ENCODE data around the gene PRSS21.

The PRSS21 gene

DNA sequence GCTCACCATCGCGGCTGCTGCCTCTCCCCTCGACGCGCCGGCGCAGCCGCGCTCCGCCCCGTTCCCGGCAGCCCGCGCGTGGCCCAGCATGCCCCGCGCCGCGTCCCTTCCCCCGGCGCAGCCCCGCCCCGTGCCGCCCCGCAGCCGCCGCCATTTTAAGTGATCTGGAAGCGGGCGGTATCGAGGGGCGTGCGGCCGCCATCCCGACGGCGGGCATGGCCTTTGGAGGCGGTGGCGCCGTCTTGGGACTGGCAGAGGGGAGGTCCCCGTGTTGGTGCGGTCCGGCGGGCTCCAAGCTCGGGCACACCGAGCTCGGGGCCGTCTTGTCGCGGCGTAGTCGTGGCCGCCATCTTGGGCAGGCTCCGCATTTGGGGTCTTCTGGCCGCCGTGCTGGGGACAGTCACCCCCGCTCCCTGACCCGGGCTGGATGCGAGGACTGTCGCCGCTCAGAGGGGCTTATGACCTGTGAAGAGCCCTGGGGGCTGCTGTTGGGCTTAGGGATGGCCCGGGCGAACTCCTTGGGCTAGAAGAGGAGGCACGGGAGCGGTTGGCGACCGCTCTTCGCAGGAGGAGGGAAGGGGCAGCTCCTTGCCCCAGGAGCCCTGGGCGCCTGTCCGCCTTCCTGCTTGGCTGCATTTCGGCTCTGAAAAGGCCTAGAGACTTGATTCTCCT is 39.7 kb upstream of the PRSS21 start, which contains the start of gene ELOB:
ELOB (minus strand) TSS at position 50 of the 672 bp plus-strand sequence; CDS start at position 9, 41 bp downstream.
- TF ChIP-seq, protein P1, sequence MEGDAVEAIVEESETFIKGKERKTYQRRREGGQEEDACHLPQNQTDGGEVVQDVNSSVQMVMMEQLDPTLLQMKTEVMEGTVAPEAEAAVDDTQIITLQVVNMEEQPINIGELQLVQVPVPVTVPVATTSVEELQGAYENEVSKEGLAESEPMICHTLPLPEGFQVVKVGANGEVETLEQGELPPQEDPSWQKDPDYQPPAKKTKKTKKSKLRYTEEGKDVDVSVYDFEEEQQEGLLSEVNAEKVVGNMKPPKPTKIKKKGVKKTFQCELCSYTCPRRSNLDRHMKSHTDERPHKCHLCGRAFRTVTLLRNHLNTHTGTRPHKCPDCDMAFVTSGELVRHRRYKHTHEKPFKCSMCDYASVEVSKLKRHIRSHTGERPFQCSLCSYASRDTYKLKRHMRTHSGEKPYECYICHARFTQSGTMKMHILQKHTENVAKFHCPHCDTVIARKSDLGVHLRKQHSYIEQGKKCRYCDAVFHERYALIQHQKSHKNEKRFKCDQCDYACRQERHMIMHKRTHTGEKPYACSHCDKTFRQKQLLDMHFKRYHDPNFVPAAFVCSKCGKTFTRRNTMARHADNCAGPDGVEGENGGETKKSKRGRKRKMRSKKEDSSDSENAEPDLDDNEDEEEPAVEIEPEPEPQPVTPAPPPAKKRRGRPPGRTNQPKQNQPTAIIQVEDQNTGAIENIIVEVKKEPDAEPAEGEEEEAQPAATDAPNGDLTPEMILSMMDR (IDR thresholded peaks at IDR 0.05; ENCODE audit: low read depth, low read length) = no peak
- peak; percentile 44 for DNase-seq (ENCODE audit: extremely low read depth, low read depth)

DNA sequence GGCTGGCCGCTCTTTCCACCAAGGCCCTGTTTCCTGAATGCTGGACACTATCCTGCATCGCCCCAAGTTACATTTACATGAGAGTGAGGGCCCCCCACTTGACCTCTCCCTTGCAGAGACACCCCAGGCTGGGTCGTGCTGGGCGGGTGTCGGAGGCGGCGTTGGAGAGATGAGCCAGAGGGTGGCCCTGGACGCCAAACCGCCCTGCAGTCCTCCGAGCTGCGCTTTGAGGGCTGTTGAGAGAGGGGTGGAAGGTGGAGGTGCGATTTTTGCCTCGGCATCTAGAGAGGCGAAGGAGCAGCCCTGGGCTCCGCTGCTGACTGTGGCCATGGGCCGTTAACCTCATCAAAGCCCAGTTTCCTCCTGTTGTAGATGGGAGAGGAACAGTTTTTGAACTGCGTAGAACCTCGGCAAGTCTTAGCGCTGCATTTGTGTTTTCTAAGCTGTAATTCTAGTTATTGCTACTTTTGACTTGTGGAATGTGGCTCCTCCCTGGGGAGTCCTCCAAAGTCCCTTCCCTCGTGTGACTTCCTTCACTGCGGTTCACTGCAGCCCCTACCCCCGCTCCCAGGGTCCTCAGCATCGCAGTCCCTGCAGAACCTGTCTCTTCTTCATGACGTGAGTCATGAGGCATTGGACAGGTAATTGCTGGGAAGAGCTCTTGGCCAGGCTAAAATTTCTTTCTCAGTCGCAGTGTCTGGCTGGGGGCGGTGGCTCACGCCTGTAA is 39.0 kb upstream of the PRSS21 start:
- TF ChIP-seq, protein P1 (IDR thresholded peaks at IDR 0.05; ENCODE audit: low read depth, low read length) = no peak
- DNase-seq (ENCODE audit: extremely low read depth, low read depth) = no peak

DNA sequence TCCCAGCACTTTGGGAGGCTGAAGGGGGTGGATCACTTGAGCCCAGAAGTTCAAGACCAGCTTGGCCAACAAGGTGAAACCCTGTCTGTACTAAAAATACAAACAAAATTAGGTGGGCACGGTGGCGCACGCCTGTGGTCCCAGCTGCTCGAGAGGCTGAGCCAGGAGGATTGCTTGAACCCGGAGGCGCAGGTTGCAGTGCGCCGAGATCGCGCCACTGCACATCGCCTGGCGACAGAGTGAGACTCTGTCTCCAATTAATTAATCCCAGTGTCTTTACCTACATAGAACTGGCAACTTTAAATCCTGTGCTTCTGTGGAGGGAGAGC is 38.4 kb upstream of the PRSS21 start:
- DNase-seq (ENCODE audit: extremely low read depth, low read depth) = no peak
- TF ChIP-seq, protein P1 (IDR thresholded peaks at IDR 0.05; ENCODE audit: low read depth, low read length) = no peak

DNA sequence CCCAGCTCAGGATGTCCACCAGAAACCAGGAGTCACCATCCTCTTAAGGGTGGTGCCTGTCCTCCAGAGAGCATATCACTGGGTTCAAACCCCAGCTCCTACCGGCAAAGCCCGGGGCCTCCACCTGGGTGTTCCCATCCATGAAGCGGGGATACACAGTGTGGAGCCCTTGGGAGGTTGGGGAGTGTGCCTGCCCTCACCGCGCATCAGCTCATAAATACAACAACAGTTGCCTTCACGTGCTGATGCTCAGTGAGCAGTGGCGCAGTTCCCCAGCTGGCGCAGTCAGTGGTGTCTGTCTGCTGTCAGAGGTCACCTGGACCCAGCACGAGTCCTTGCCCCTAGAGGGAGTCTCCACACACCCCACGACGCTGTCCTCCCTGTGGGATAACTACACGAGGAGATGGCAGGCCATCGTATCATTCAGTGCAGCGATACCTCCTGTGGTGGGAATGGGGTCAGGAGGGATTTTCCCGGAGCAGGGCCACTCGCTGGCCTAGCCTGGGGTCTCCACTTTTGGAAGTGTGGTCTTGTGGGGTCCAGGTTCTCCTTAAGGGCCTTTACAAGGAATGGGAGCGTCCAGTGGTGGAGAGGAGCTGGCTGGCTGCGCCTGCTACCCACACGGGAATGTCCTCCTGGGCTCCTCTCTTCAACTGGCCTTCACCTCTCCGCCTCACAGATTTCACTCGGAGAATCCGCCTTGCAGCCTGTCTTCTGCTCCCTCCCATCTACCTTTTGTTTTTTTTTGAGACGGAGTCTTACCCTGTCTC is 37.7 kb upstream of the PRSS21 start:
- no peak for DNase-seq (ENCODE audit: extremely low read depth, low read depth)

DNA sequence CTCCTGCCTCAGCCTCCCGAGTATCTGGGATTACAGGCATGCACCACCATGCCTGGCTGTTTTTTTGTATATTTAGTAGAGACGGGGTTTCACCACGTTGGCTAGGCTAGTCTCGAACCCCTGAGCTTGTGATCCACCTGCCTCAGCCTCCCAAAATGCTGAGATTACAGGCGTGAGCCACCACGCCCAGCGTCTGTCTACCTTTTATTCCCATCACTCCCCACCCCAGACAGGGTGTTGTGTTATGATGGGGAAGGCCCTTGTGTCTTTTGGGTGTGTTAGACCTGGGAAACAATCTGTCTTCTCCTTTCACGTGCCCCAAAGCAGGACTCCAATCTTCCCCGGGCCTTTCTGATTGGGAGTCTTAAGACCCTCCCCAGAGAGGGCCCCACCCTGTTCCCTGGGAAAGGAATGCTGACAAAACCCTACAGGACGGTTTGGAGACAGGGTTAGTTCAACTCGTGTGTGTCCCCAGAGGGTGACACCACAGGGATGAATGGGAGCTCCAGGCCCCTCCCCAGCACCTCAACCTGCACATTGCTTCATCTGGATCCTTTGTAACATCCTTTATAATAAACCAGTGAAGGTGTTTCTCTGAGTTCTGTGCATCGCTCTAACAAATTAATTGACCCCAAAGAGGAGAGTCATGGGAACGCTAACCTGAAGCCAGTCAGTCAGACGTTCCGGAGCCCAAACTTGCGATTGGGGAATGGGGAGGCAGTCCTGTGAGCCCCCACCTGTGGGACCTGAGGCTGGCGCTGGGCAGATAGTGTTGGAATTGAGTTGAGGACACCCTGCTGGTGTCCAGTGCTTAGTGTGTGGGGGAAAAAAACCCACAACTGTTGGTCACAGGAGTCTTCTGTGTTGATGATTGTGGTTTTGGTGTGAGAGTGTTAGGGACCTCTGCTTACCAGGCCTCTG is 36.8 kb upstream of the PRSS21 start:
- TF ChIP-seq, protein P1 (IDR thresholded peaks at IDR 0.05; ENCODE audit: low read depth, low read length) = no peak
- no peak for DNase-seq (ENCODE audit: extremely low read depth, low read depth)

More for the DNA sequence above, 37.7 kb upstream of the PRSS21 start:
- TF ChIP-seq, protein P1 (IDR thresholded peaks at IDR 0.05; ENCODE audit: low read depth, low read length) = no peak

DNA sequence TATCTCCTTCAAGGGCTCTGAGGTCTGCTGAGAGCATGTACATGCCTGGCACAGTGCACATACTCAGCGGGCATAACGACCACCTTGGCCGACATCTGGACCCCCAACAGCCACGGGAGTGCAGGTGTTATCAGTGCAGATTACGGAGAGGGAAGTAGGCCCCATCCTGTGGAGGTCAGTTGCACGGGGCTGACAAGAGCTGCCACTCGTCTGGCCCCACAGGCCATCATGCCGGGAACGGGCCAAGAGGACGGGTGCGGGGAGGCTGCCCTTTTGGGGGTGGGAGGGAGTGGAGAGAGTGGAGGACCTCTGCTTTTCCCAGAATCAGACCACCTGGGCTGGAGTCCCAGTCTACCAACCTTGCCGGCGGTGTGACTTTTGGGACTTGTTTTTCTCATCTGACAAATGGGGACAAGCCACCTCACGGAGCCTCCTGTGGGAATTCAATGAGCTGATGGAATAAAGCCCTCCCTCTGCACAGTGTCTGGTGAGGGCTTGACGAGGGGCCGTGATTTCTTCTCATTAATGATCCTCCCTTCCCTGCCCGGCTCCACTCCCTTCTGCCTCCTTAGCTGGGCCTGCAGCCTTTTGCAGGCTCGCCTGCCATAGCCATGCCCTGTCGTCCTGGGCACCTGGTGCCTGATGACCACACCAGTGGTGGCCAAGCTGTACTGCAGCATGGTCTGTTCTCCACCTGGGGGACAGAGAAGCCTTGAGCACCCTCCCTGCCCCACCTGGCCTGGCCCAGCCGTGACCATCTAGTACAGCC is 34.3 kb upstream of the PRSS21 start:
- no peak for DNase-seq (ENCODE audit: extremely low read depth, low read depth)
- TF ChIP-seq, protein P1 (IDR thresholded peaks at IDR 0.05; ENCODE audit: low read depth, low read length) = no peak
